HEK293T (cell line): ENCODE measurements around the gene ANKMY1.

Experiments
- ARNT ChIP-seq: fragments of 450-650 bp; IDR thresholded peaks from 2 replicates; pipeline ENCODE4 v1.6.1; 2017; ENCODE audit warnings: mild to moderate bottlenecking
- BHLHE40 ChIP-seq: fragments of 450-650 bp; IDR thresholded peaks from 2 replicates; pipeline ENCODE4 v1.6.1; 2016; ENCODE audit warnings: mild to moderate bottlenecking, moderate library complexity, borderline replicate concordance
- ELF4 ChIP-seq: fragments of 450-650 bp; IDR thresholded peaks from 2 replicates; pipeline ENCODE4 v1.6.1; 2017; ENCODE audit warnings: antibody characterized with exemption
- FOXK2 ChIP-seq: fragments of 450-650 bp; IDR thresholded peaks from 2 replicates; pipeline ENCODE4 v1.6.1; 2016; ENCODE audit warnings: mild to moderate bottlenecking
- FOXM1 ChIP-seq: fragments of 450-650 bp; IDR thresholded peaks from 2 replicates; pipeline ENCODE4 v1.6.1; 2017; ENCODE audit warnings: mild to moderate bottlenecking, borderline replicate concordance
- NFRKB ChIP-seq: fragments of 450-650 bp; IDR thresholded peaks from 2 replicates; pipeline ENCODE4 v1.6.1; 2016; ENCODE audit warnings: mild to moderate bottlenecking, moderate library complexity
- SP1 ChIP-seq: fragments of 450-650 bp; IDR thresholded peaks from 2 replicates; pipeline ENCODE4 v1.6.1; 2017
- SUZ12 ChIP-seq: fragments of 450-650 bp; IDR thresholded peaks from 2 replicates; pipeline ENCODE4 v1.6.1; 2016; ENCODE audit warnings: mild to moderate bottlenecking
- ZNF384 ChIP-seq: fragments of 450-650 bp; IDR thresholded peaks from 2 replicates; pipeline ENCODE4 v1.6.1; 2016

DNA sequence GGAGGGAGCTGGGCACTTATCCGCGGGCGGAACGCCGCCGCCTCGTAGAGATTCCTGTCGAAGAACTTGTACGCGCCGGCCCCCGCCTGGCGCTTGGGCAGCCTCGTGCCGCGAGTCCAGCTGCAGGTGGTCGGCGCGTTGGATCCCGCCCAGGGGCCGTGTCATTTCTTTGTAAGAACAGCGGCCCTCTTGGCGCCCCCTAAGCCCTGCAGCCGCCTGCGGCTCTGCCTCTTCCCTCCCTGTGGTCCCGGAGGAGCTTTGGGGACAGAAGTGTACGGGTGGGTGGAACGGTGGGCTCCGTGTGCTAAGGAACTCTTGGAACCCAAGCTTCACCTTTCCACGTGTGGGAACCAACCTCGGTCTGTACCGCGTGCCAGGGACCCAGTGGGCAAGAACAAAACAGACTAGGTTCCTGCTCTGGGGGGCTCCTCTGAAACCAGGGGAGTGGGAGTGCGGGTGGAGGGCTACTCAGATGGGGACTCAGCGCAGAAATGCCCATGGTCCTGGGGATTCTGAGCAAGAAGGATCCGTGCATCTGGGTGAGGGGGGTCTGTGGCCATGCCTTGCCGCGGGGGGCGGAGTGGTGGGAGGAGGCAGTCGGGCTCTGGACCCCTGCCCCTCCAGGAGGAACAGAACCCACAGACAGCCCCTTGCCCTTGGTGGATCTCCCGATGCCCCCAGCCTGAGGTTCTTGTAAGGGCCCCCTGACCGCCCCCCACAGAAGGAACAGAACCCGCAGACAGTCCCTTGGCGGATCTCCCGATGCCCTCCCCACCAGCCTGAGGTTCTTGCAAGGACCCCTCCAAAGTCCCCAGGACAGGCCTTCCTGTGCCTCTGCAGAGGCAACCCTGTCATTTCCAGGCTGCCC is 120.9 kb downstream of the ANKMY1 start:
- TF ChIP-seq NFRKB: no peak
- TF ChIP-seq SP1: no peak
- TF ChIP-seq ELF4: no peak
- no peak for TF ChIP-seq FOXK2
- no peak for TF ChIP-seq ZNF384
- no peak for TF ChIP-seq BHLHE40
- TF ChIP-seq ARNT: no peak
- no peak for TF ChIP-seq FOXM1
- no peak for TF ChIP-seq SUZ12
